Measurements from ENCODE around the gene ELANE. TPM values are rescaled to one million over a fixed set of nuclear protein-coding genes. Genes with fewer than 3 reads are reported as not detected.

ELANE gene
- total RNA-seq = 0.07 TPM in 1 of 2 replicates, not detected in the other

DNA sequence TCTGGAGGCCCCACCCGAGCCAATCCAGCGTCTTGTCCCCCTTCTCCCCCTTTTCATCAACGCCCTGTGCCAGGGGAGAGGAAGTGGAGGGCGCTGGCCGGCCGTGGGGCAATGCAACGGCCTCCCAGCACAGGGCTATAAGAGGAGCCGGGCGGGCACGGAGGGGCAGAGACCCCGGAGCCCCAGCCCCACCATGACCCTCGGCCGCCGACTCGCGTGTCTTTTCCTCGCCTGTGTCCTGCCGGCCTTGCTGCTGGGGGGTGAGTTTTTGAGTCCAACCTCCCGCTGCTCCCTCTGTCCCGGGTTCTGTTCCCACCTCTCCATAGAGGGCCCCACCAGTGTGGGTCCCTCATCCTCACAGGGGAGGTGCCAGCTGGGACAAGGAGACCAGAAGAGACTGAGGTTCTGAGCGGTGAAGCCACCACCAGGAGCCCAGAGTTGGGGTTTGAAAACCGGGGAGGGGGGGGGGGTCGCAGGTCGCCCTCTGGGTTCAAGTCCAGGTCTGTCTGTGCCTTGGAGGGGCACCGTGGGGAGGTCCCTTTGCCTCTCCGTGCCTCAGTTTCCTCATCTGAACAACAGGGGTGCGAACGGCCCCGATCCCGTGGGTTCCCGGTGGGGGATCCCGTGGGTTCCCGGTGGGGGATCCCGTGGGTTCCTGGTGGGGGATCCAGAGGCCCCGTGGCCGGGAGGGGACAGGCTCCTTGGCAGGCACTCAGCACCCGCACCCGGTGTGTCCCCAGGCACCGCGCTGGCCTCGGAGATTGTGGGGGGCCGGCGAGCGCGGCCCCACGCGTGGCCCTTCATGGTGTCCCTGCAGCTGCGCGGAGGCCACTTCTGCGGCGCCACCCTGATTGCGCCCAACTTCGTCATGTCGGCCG is at the start of gene ELANE:
TSS of gene ELANE (plus strand) at position 168 of the 878 bp plus-strand sequence. CDS start at position 194, 26 bp downstream.

GRCh38 chr19:821825-822503 is 30.1 kb upstream of the ELANE start, which contains the start of gene PLPPR3:
TSS of gene PLPPR3 (minus strand) at chr19:821955. CDS start at chr19:821559, 396 bp downstream.

GRCh38 chr19:827710-828321 is 24.3 kb upstream of the ELANE start, which contains the start of gene AZU1:
TSS of gene AZU1 (plus strand) at chr19:827837. CDS start at chr19:827847, 10 bp downstream.

GRCh38 chr19:840519-841206 is 11.4 kb upstream of the ELANE start, which contains the start of gene PRTN3:
TSS of gene PRTN3 (plus strand) at chr19:840999. CDS start at chr19:841009, 10 bp downstream.

DNA sequence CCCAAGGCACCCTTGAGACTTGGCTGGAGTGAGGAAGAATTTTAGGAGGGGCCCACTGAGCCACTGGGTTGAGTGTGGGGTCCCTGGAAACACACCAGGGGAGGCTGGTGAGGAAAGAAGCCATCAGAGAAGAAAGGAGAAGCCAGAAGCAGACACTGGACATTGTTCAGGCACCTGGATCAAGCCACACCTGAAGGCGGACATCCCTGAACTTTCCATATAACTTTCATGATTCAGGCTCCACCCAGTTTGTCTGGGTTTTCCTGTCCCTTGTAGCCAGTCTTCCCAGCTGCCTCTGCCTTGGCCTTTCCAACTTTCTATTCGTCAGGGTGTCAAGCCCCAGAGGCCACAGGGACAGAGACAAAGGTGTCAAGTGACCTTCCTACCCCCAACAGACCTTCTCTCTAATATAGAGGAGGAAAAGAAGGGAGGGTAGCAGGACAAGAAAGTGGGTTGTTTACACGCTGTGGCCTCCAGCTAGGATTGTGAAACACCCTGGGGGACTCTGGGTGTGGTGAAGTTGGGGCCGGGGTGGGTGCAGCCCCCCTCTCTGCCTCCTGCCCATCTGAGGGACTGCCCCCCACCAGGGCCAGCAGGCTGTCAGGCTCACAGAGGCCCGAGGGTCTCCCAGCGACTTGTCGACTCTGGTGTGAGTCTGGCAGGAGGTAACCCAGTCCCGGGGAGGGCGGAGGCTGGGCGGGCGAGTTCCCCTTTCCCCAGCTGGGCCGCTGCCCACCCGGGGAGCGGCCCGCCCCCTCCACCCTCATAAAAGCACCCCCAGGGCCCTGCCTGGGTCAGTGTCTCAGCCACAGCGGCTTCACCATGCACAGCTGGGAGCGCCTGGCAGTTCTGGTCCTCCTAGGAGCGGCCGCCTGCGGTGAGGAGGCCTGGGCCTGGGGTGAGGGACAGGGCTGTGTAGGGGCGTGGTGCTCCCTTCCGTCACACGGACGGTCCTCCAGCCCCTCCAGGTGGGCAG is 7.1 kb downstream of the ELANE start, which contains the start of gene CFD:
TSS of gene CFD (plus strand) at position 797 of the 976 bp plus-strand sequence. CDS start at position 823, 26 bp downstream.

DNA sequence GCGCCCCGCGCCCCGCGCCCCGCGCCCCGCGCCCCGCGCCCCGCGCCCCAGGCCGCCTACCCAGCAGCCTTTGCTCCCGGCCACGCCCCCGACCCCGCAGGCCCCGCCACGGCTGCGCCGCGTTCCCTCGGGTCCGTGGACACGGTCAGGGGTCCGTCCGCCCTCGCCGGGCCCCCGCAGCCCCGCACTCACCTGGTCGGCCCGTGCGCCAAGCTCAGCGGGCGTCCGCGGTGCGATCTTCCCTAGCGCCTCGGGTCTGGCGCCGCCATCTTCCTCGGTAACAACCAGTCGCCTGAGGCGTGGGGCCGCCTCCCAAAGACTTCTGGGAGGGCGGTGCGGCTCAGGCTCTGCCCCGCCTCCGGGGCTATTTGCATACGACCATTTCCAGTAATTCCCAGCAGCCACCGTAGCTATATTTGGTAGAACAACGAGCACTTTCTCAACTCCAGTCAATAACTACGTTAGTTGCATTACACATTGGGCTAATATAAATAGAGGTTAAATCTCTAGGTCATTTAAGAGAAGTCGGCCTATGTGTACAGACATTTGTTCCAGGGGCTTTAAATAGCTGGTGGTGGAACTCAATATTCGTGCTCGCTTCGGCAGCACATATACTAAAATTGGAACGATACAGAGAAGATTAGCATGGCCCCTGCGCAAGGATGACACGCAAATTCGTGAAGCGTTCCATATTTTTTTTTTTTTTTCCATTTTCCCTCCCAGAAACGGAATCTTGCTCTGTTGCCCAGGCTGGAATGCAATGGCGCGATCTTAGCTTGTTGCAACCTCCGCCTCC is 41.0 kb downstream of the ELANE start, which contains the start of the genes MED16 and RNU6-9:
TSS of gene MED16 (minus strand) at position 294 of the 796 bp plus-strand sequence. CDS start 2,056 bp downstream, outside the sequence.
TSS of gene RNU6-9 (plus strand) at position 591 of the 796 bp plus-strand sequence.

Other genes starting within 250 kb of the ELANE start
- 38.8 and 40.7 TPM in 2 replicates for gene POLRMT, start 218.8 kb upstream of the ELANE start, total RNA-seq
- not detected in 2 replicates for gene FGF22, start 212.4 kb upstream of the ELANE start, total RNA-seq
- 40.3 and 49.2 TPM in 2 replicates for gene RNF126, start 189.1 kb upstream of the ELANE start, total RNA-seq
- gene FSTL3, start 175.9 kb upstream of the ELANE start, total RNA-seq = 96.0 and 177 TPM in 2 replicates
- not detected in 2 replicates for gene PRSS57, start 156.9 kb upstream of the ELANE start, total RNA-seq
- 0.34 and 23.0 TPM in 2 replicates for gene PALM, start 143.4 kb upstream of the ELANE start, total RNA-seq
- gene MISP, start 101.2 kb upstream of the ELANE start, total RNA-seq = 55.5 and 95.0 TPM in 2 replicates
- gene PTBP1, start 54.9 kb upstream of the ELANE start, total RNA-seq = 120 and 273 TPM in 2 replicates
- gene PLPPR3, start 30.3 kb upstream of the ELANE start, total RNA-seq = under 0.01 and 0.28 TPM in 2 replicates
- gene AZU1, start 24.5 kb upstream of the ELANE start, total RNA-seq = not detected in 2 replicates
- gene PRTN3, start 11.3 kb upstream of the ELANE start, total RNA-seq = not detected in 2 replicates
- gene CFD, start 7.4 kb downstream of the ELANE start, total RNA-seq = 4.4 and 6.4 TPM in 2 replicates
- 19.5 and 32.9 TPM in 2 replicates for gene MED16, start 40.9 kb downstream of the ELANE start, total RNA-seq
- gene RNU6-9, start 41.2 kb downstream of the ELANE start, total RNA-seq = not detected in 2 replicates
- gene R3HDM4, start 60.9 kb downstream of the ELANE start, total RNA-seq = 40.5 and 46.1 TPM in 2 replicates
- gene KISS1R, start 65.0 kb downstream of the ELANE start, total RNA-seq = under 0.01 and 0.07 TPM in 2 replicates
- 12.0 and 12.4 TPM in 2 replicates for gene ARID3A, start 73.7 kb downstream of the ELANE start, total RNA-seq
- 61.9 and 65.2 TPM in 2 replicates for gene WDR18, start 132.0 kb downstream of the ELANE start, total RNA-seq
- gene GRIN3B, start 148.1 kb downstream of the ELANE start, total RNA-seq = 1.4 and 2.1 TPM in 2 replicates
- gene TMEM259, start 168.8 kb downstream of the ELANE start, total RNA-seq = 74.5 and 108 TPM in 2 replicates
- gene RNU6-2, start 169.2 kb downstream of the ELANE start, total RNA-seq = not detected in 2 replicates
- gene CNN2, start 174.3 kb downstream of the ELANE start, total RNA-seq = 143 and 272 TPM in 2 replicates
- gene ABCA7, start 187.8 kb downstream of the ELANE start, total RNA-seq = 15.1 and 16.1 TPM in 2 replicates
- 4.6 and 4.8 TPM in 2 replicates for gene ARHGAP45, start 214.9 kb downstream of the ELANE start, total RNA-seq
- gene POLR2E, start 243.1 kb downstream of the ELANE start, total RNA-seq = 53.0 and 84.9 TPM in 2 replicates